HEK293T (cell line): Measurements from ENCODE around the gene NFATC1.

ENCODE experiments used
- ARNT ChIP-seq: fragments of 450-650 bp; IDR thresholded peaks from 2 replicates; pipeline ENCODE4 v1.6.1; 2017; ENCODE audit warnings: mild to moderate bottlenecking
- FOXK2 ChIP-seq: fragments of 450-650 bp; IDR thresholded peaks from 2 replicates; pipeline ENCODE4 v1.6.1; 2016; ENCODE audit warnings: mild to moderate bottlenecking

- TF ChIP-seq ARNT (no peak), FOXK2 (no peak)
Observed at GRCh38 chr18:79372991-79373390, 22.7 kb upstream of the NFATC1 start.
